HG03103 (cell line): ENCODE measurements around the gene HNRNPA1.
A peak's percentile ranks its signal among the peaks of the same experiment; 100 is the strongest.
"Not testable (repeated sequence)": the region's sequence is repeated elsewhere in the genome, so short reads cannot be mapped to it uniquely, and the experiment has no call there.

ENCODE experiments used
- ATAC-seq: cut with Tn5 transposase; IDR thresholded peaks from one replicate; pipeline ENCODE4 v1.9.1; 2021; ENCODE audit warnings: low read depth; ENCODE audit not compliant: unreplicated experiment

The HNRNPA1 gene

DNA sequence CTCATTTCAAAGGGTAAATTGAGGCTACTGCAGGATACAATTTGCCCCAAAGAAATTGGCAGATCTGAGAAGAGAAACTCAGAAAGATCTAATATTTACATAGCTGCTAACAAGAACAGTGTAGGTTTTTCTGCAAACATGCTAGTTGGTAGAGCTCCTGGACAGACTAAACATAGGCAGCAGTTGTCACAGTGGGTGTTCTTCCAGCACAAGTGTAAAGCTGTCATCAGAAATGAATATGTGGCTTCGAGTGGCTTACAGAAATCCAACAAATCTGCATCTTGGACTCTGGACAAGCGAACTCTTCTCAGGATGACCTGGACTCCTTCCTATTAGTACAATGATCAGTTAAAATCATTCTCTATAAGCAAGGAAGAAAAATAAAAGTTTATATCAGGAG lies 6.5 kb upstream of the HNRNPA1 start:
- ATAC-seq, result no peak

DNA sequence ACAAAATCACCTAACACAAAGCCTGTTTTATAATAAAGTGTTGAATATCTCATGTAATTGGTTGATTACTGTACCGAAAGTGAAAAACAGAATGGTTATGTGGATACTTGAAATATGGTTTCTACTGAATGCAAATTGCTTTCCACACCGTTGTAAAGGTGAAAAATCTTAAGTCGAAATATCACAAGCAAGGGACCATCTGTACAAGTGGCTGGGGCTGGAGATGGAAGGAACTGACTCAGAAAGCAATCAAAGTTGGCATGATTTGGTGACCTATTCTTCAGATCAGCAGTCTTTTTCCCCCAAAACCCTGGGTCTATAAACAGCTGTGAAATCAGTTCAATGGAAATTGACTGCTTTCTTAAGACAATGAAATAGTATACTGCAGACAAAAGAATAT lies 4.2 kb upstream of the HNRNPA1 start:
- no peak for ATAC-seq

DNA sequence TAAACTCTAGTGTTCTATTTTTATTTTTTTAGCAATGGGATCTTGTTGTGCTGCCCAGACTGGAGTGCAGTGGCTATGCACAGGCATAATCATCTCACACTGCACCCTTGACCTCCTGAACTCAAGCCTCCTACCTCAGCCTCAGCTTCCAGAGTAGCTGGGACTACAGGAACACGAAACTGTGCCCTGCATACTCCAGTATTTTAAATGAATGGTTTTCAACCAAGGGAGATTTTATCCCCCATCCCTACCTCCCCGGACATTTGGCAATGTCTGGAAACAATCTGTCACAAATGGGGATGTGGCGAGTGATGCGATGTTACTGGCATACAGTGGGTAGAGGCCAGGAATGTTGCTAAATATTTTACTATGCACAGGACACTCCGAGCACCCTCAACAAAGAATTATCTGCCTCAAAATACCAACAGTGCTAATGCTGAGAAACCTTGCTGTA lies 2.7 kb upstream of the HNRNPA1 start:
- ATAC-seq, result no peak

DNA sequence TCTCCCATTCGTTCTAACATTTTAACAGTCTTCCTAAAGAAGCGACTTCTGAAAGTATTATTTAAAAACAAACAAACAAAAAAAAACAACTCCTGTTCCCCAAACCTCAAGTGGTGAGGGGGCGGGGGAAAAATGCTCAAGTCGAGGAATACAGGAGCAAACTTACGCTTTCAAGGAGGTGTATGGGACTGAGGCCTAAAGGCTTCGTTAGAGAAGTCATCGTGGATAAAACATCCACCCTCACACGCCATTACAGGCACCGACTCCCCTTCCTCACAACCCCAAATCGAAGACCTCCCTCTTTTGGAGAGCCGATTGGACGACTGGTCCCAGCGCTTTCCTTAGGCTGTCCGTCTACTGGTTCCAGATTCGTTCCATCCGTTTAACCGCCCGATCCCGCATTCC lies 1.3 kb upstream of the HNRNPA1 start:
- no peak for ATAC-seq

DNA sequence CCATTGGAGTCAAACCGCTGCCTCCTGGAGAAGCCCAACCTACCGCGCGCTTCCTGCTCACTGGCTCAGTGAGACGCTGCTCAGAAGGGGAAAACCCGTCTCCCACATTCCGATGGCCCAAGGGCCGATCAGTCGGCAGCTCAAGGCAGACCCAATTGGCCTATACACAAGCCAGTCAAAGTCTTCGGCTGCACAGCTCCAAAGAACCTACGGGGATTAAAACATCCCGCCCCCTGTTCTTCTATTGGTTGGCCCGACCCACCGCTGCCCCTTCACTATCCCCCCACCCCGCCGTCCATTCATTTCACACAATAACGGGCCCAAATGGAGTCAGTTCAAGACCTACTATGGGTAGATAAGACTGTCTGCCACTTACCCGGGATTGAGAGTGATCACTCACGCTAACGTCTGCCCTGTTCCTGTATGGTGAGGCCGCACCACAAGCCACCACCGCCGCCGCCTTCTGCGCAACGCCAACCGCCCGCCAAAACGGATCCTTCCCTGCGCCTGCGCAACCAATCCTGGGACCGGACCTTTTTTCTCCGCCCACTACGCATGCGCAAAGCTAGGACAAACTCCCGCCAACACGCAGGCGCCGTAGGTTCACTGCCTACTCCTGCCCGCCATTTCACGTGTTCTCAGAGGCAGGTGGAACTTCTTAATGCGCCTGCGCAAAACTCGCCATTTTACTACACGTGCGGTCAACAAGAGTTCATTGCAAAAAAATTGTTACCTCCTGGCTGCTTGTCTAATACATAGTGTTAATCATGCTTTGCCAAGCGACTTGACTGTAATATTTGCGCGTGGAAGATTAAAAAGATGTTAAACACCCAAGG lies 676 bp upstream of the HNRNPA1 start, which contains the start of gene CBX5:
Gene CBX5 (minus strand): TSS at position 491 of the 836 bp plus-strand sequence. CDS start 22,472 bp downstream, outside the sequence.
- peak; percentile 52 for ATAC-seq

DNA sequence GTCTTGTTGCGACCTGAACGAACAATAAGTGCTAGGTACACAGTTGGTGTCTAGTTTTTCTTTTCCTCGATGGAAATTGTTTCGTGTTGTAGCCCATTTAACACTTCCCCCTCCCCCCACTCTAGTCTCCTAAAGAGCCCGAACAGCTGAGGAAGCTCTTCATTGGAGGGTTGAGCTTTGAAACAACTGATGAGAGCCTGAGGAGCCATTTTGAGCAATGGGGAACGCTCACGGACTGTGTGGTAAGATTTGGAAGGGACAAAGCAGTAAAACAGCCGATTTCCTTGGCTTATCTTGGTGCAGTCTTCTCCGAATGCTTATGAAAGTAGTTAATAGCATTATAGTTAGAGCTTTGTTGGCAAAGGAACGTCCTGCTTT lies 724 bp downstream of the HNRNPA1 start:
- ATAC-seq, result not testable (repeated sequence)

DNA sequence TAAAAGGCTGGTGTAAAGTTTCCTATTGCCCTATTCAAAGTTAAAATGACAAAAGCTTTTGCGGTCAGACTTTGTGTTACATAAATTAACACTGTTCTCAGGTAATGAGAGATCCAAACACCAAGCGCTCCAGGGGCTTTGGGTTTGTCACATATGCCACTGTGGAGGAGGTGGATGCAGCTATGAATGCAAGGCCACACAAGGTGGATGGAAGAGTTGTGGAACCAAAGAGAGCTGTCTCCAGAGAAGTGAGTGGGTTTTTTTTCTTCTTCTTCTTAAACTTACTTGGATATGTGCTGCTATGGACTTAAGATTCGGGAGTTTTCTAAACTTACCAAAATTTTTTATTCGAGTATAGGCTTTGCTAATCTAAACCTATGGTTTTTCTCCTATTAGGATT lies 1.2 kb downstream of the HNRNPA1 start:
- not testable (repeated sequence) for ATAC-seq

DNA sequence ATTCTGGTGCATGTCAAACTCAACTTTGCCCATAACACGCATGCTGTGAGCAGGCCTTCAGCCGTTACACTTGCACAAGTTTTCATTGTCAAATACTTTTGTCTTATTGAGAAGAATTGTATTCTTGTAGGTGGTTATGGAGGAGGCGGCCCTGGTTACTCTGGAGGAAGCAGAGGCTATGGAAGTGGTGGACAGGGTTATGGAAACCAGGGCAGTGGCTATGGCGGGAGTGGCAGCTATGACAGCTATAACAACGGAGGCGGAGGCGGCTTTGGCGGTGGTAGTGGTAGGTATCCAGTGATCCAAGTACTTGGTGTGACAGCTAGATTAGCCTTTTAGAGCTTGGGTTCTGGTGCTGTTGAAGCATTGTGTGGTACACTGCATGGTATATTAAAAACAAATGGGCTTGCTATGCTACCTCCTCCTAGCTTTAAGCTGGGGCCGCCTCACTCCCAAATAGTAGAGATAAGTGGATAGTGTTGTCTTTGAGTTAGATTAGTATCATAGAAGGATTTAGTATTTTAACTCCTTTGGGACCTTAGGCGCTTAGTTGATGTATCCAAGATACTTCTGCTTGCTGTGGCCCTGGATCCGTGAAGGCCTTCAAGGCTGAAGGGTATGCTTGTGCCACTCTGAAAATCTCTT lies 2.5 kb downstream of the HNRNPA1 start:
- ATAC-seq, result no peak

DNA sequence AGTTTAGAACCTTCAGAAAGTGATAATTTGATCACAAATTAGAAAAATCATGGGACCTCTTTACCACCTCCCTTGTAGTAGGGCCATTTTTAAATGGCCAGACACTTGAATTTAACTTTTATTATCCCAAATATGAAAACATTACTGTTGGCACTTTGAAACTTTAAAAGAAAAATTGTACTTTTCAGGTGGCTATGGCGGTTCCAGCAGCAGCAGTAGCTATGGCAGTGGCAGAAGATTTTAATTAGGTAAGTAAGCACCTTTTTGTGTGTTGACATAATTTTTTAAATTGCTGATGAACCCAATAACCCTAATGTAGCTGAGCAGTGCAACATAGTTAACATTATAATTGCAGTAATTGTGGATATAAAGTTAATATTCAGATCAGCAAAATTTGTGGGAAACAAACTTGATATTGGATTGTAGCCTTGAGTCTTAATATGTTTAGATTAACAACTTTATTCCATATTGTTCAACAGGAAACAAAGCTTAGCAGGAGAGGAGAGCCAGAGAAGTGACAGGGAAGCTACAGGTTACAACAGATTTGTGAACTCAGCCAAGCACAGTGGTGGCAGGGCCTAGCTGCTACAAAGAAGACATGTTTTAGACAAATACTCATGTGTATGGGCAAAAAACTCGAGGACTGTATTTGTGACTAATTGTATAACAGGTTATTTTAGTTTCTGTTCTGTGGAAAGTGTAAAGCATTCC lies 3.7 kb downstream of the HNRNPA1 start:
- ATAC-seq, result not testable (repeated sequence)

DNA sequence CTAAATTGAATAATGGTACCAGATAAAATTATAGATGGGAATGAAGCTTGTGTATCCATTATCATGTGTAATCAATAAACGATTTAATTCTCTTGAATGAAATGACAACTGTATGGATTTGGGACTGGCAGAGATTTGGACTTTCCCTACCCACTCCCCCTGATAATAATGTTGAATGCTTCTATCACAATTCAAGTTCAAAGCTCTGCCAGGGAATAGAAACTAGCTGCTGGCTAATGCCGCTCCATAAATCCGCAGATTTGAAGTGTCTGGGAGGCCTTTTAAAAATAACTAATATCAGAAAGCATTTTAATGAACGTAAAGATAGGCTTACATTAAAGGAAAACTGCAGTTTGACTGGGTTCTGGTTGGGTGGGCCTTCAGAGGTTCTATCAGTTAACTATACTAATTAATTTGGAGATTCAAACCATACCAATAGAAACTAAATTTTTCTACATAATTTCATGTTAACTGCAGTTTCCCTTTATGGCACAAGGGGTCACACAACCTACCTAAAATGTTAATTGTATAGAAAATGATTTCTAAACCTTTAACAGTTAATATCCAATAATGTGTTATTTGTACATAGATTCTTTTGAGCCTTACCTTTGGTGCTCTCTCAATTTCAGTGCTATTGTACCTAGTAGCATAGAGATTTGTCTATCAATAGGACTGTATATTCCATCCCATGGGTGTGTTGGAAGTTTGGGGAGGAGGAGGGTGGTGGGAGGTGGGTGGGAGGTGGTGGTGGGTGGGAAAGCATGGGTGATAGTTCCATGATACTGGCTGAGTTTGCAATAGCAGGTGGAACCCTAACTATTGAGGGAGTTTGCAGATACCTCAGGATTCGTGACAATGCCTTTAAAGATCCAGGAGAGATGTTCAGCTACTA lies 4.9 kb downstream of the HNRNPA1 start:
- no peak for ATAC-seq

DNA sequence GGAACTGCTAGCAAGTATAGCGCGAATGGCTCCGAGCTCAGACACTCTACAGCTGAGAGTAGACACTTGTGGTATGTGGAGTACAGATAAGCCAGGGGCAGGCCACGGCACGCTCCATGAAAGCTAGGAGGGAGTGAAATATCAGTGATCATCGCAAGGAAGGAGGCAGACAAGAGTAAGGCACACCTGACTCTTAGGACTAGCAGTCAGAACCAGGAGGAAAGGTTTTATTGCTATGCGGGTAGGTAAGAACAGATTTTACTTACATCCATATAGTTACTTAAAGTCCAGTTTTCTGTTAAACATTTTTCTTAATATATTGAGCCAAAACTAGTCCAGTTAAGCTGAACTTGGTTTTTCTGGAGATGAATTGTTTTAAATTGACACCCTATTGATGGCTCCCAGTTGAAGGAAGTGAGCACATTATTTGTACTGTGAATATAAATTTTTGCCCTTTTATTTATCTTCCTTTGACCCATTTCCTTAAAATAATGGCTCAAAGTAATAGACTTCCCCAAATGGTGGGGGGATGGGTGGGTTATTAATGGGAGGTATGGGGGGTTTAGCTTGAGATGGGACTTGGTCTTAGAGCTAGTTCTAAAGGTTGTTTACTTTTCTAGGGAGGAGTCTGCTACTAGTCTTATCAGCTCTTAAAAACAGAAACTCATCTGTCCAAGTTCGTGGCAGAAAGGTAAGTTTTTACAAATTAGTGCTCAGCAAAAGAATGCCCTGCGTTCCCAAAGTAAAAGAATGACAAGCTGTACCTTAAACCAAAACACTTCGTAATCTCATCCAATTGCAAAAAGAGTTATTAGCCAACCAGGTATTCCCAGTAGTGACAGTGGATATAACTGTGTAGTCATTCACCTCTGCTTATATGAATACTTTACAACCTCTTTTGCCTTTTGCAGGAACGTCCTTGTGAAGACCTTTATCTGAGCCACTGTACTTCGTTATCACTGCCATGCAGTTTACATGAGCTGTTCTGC lies 5.8 kb downstream of the HNRNPA1 start:
- no peak for ATAC-seq

DNA sequence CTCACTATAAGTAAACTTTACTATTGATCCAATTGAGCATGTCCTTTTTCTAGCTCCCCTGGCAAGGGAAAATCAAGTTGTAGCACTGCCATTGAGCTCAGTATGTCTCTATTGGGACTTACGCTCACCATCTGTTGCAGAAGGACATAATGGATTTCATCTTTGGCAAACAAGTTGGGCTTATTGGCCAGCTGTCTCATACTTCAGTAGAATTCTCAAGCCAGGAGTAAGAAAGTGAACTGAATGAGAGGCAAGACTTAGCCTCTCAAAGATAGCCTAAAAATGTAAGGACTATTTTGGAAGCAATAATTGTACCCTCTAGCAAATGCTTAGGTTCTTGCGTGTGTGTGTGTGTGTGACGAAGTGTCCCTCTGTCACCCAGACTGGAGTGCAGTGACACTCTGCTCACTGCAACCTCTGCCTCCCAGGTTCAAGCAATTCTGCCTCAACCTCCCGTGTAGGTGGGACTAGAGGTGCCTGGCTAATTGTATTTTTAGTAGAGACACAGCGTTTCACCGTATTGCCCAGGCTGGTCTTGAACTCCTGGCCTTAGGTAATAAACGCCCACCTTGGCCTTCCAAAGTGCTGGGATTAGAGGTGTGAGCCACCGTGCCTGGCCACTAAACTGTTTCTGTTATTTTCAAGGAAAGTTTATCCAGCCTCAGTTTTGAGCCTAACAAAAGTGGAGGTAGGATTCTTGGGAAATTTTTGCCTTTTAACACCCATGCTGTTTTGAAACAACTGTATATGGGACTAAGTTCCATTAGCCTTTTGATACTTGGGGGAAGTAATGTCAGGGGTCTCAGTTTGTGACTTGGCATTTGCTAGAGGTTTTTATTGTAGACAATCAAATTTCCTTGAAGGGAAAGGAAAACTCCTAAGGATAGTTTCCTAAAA lies 7.0 kb downstream of the HNRNPA1 start:
- no peak for ATAC-seq

DNA sequence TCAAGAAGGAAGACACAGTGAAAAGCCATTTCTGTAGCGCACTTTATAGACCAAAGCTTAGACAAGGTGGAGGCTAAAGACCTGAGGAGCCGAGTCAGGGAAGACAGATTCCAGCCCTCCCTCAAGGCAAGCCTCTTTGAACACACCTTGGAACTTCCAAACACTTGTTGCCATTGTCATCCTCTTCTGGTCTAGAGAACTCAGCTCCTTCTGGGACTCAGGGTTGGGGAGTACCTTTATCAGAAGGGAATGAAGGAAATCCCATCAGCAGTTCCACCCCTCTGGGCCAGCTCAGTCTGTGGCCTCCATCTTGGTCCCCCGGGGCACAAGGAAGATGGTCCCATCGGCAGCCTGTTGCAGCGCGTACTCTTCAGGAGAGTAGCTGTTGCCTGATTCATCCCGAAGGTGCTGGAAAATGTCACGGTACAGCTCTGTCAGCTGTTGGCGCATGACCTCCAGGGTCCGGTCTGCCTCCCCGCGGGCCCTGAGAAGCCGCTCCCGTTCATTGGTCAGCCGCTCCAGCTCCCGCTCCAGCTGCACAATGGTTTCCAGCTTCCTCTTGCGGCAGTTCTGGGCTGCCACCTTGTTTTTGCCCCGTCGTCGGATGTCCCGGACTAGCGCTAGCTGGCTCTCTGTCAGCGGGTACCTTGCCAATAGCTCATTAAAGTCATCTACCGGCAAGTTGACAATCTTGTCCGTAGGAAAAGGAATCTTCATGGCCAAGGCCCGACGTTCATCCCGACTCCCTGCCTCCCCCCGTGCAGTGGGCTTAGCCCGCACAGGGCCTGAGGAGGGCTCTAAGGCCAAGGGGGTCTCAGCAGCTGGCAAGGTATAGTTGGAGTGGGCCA lies 11.8 kb downstream of the HNRNPA1 start:
- ATAC-seq, result no peak

DNA sequence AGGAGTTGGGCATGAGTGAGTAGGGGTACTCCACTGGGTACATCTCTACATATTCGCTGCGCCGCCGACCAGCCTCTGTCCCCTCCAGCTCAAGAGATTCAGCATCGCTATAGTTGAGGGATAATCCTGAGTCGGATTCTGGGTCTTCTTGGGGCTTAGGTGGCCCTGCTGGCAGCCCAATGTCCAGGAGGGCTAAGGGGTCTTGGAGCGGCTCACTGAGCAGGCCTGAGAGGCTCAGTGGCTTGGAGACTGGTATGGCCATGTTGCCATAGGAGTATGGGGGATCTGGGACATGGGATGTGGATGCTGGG lies 12.4 kb downstream of the HNRNPA1 start:
- ATAC-seq, result no peak

DNA sequence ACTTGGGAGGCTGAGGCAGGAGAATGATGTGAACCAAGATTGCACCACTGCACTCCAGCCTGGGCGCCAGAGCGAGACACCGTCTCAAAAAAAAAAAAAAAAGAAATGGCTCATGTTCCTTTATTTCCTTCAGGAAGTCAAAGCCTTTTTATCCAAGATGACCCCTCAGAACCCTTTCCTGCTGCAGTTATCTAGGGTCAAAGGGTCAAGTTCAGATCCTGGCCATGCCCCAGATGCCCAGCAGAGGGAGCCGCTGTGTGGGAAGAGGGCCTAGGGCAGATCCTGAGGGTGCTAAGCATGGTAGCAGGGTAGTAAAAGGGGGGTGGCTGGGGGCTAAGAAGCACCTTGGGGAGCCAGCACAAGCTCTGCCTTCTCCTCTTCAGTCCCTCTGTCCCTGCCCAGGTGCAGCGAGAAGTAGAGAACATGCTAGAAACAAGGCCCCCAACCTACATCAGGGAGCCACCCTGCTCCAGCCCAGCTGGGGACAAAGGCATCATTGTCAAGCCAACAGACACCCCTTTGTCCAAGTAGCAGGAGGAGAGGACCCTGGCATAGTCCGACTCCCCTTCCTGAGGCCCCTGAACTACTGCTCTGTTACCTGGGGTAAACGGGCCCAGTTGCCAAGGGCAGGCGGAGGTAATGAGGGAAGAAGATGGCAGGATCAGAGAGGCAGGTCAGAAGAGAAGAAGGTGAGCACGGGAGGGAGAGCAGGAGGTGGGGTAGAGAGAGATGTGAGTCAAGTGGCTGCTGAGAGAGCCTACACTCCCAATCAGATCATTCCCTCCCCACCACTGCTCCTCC lies 13.8 kb downstream of the HNRNPA1 start:
- ATAC-seq, result no peak

DNA sequence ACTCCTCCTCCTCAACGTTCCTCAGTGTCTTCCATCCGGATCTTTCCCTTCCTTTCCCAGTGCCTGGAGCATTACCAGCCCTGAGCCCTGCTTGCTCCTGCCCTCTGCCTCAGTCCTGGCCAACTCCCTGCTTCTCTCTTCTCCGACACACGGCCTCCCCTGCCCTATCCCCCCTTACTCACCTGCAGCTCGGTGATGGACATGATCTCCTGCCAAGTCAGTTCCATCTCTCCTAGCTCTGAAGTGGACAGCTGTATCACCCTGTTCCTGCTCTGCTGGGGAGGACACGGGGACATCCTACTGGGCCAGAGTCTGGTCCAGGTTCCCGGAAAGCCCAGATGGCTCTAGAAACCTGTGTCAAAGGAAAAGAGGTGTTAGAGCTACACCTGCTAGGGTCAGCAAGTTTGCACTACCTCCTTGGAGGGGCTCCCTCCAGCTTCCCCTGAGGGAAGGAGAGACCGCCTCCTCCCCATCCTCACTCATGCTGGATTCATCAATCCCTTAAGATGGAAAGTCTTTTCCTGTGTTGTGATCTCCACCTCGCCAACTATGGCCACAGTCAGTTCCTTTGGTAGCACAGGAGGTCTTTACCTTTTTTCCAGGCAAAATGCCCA lies 14.5 kb downstream of the HNRNPA1 start:
- no peak for ATAC-seq
